GM19351 (cell line): ENCODE results near the gene ASB11.
"Not testable (repeated sequence)": the region's sequence is repeated elsewhere in the genome, so short reads cannot be mapped to it uniquely, and the experiment has no call there.

Source experiments
- ATAC-seq: cut with Tn5 transposase; IDR thresholded peaks from one replicate; pipeline ENCODE4 v1.9.1; 2021; ENCODE audit warnings: mild to moderate bottlenecking, moderate library complexity; ENCODE audit not compliant: unreplicated experiment

Gene ASB11

GRCh38 chrX:15310117-15310516 is 5.3 kb downstream of the ASB11 start:
- no peak for ATAC-seq

GRCh38 chrX:15305899-15306298 is 9.5 kb downstream of the ASB11 start:
- ATAC-seq, result not testable (repeated sequence)

- no peak for ATAC-seq
Measured at GRCh38 chrX:15301924-15302323, 13.5 kb downstream of the ASB11 start.

- no peak for ATAC-seq
Measured at GRCh38 chrX:15299941-15300851, 15.2 kb downstream of the ASB11 start.

GRCh38 chrX:15298780-15299179 is 16.7 kb downstream of the ASB11 start:
- ATAC-seq, result no peak

GRCh38 chrX:15298201-15298600 is 17.2 kb downstream of the ASB11 start:
- ATAC-seq, result no peak

GRCh38 chrX:15293451-15293850 is 22.0 kb downstream of the ASB11 start:
- no peak for ATAC-seq

GRCh38 chrX:15292861-15293260 is 22.6 kb downstream of the ASB11 start:
- ATAC-seq, result no peak

GRCh38 chrX:15277604-15278003 is 37.8 kb downstream of the ASB11 start:
- no peak for ATAC-seq

GRCh38 chrX:15274946-15275345 is 40.5 kb downstream of the ASB11 start:
- no peak for ATAC-seq

- not testable (repeated sequence) for ATAC-seq
Measured at GRCh38 chrX:15273275-15273674, 42.2 kb downstream of the ASB11 start.

- ATAC-seq, result no peak
Measured at GRCh38 chrX:15271757-15272156, 43.7 kb downstream of the ASB11 start.

GRCh38 chrX:15269618-15270521 is 45.6 kb downstream of the ASB11 start, which contains the start of gene ASB9:
Gene ASB9 (minus strand): TSS chrX:15270083. CDS start chrX:15269874, 209 bp downstream.
- no peak for ATAC-seq

GRCh38 chrX:15269120-15269519 is 46.3 kb downstream of the ASB11 start:
- no peak for ATAC-seq

GRCh38 chrX:15254852-15255251 is 60.6 kb downstream of the ASB11 start:
- ATAC-seq, result no peak

- no peak for ATAC-seq
Measured at GRCh38 chrX:15245896-15246295, 69.5 kb downstream of the ASB11 start.

GRCh38 chrX:15244421-15244820 is 71.0 kb downstream of the ASB11 start:
- ATAC-seq, result no peak

- no peak for ATAC-seq
Measured at GRCh38 chrX:15242899-15243555, 72.4 kb downstream of the ASB11 start.

- ATAC-seq, result no peak
Measured at GRCh38 chrX:15241301-15241700, 74.1 kb downstream of the ASB11 start.

GRCh38 chrX:15240414-15240813 is 75.0 kb downstream of the ASB11 start:
- ATAC-seq, result no peak

GRCh38 chrX:15236146-15236545 is 79.3 kb downstream of the ASB11 start:
- no peak for ATAC-seq
